Measurements from ENCODE around the gene TP73.

Gene TP73

DNA sequence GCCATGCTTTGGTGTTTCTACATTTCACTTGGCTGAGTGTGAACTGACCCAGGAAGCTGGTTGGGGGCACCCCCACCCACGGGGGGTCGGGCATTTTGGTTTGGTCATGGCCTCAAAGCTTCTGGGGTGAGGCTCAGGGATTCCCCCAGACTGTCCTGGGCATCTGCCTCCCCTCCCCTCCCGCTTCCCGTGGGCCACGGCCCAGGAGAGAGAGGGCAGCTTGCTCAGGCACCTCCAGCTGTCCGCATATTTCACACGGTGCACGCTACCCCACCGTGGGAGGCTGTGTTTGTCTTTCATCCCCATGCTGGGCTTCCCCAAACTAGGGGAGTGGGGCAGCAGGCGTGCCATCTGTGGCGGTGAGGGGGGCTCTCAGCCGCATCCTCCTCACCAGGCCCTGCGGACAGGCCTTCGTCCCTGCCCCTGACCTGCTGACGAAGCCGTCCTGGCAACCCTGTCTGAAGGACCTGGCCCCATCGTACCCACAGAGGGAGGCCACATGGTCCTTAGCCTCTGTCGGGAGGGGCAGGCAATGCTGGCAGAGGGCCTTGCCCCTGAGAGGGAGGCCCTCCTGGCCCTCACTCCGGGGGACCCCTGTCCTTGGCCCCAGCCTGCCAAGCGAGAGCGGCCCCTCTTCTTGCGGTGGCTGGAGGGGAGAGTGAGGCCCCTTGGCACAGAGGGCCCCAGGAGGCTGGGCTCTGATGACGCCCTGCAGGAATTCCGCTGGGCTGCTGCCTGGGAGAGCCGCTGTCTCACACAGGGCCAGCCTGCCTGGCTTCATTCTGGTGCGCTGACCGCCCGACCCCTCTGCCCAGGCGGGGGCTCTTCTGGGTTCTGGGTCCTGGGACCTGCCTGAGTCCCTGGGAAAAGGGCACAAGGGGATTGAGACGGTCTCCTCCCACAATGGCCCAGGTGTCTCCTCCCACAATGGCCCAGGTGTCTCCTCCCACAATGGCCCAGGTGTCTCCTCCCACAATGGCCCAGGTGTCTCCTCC is 22.1 kb downstream of the TP73 start:
- no peak for FAIRE-seq

DNA sequence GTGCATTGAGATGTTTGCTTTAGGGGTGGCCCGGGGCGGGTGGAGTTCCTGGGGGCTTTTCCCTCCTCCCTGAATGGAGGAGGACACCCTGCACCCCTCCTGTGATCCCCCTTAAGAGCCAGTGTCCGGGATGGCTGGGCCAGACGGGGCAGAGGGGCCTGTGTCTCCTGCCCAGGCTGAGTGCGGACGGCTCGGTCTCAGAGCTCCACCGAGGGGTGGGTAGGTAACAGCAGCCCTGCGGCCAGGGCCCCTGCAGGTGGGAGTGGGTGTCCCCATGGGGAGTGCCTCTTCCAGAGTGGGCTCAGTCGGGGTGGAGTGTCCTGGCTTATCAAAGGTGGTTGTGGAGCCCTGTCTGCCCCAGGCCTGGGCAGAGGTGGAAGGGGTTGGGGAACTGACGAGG is 23.1 kb downstream of the TP73 start:
- no peak for FAIRE-seq

DNA sequence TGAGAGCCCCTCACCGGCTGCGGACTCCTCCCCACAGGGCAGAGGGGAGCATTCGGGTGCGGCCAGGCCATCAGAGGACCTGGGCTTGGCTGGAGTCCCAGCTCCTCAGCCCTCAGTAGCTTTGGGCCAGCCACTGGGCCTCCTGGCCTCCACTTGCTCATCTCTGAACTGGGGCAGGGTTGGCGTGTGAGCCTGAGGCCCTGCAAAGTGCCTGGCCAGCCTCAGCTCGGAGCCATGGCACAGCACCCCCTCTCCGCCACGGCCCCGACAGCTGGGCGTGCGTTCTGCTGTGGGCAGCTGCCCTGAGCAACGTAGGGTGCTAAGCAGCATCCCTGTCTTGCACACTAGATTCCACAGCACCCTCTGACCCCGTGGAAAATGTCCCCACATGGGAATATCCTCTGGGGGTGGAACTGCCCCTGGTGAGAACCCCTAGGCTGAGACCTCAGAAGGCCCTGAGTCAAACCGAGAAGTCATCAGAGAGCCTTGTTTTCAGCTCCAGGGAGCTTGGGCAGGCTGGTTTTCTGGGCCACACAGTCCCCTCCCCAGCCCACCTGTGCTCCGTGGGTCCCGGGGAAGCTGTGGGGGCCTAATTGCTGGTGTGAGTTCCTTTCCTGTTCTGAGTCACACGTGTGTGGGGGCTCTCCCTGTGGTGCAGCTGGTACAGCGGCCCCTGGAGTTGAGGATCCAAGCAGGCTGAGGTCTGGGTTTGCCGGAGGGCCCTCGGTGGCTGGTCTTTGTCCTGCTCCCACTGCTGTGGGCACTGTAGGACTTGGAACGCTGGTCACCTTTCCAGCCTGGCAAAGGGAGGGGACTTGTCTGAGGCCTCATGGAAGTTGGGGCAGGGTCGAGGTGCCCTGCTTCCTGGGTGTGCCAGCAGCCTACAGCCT is 24.5 kb downstream of the TP73 start:
- FAIRE-seq = no peak

DNA sequence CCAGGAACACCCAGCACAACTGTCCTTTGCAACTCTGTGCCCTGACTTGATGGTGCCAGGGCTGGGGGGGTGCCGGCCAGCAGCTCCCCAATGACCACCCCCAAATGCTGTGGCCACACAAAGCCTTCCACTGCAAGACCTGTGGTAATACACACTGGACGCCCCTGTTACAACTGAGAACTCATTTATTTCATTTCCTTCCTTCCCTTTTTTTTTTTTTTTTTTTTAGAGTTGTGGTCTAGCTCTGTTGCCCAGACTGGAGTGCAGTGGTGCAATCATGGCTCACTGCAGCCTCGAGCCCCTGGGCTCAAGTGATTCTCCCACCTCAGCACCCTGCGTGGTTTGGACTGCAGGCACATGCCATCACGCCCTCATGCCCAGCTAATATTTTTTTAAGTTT is 25.2 kb downstream of the TP73 start:
- no peak for FAIRE-seq

DNA sequence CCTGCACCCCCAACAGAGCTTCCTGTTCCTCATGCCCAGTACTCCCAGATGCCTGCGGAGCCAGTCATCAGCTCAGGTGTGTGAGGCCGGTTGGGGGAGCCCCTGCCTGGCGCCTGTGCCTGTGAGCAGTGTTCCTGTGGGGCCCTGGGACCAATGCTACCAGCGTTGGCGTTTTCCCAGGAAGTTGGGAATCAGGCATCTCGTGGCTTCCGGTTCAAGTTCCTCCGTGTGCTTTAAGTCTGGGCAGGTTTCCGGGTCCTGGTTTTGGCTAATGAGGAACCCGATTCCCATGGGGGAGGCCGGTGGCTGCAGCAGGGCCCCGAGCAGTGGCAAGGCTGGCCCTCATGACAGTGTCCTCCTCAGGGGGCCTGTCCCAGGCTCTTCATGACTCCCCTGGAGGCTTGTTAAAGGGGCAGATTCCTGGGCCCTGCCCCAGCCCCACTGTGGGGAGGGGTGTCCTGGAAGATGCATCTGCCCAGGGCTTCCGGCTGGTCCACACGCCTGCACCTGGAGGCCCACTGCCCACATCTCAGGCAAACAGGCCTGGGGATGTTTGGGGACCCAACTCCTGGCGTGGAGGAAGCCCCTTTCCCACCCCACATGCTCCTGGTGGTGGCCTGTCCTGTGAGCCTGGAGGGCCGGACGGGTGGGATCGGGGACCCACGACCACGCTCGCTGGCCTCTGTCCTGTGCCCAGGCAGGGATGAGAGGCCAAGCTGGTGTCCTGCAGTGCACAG is 26.2 kb downstream of the TP73 start:
- no peak for FAIRE-seq

DNA sequence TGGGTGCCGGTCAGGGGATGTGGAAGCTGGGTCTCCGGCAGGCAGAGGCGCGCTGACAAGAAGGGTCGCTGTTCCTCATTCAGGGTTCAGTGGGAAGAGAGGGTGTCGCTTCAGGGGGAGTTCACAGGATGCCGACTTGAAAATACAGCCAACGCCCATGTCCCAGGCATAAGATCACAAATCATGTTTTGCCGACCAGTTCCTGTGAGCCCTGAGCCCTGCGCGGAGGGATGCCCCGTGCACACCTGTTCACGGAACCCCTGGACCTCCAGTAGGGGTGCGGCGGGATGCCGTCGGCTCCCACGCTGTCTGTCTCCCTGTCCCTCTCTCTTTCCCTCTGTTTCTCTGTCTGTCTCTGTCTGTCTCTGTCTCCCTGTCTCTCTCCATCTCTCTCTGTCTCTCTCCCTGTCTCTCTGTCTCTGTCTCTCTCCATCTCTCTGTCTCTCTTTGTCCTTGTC is 26.8 kb downstream of the TP73 start:
- FAIRE-seq = no peak

DNA sequence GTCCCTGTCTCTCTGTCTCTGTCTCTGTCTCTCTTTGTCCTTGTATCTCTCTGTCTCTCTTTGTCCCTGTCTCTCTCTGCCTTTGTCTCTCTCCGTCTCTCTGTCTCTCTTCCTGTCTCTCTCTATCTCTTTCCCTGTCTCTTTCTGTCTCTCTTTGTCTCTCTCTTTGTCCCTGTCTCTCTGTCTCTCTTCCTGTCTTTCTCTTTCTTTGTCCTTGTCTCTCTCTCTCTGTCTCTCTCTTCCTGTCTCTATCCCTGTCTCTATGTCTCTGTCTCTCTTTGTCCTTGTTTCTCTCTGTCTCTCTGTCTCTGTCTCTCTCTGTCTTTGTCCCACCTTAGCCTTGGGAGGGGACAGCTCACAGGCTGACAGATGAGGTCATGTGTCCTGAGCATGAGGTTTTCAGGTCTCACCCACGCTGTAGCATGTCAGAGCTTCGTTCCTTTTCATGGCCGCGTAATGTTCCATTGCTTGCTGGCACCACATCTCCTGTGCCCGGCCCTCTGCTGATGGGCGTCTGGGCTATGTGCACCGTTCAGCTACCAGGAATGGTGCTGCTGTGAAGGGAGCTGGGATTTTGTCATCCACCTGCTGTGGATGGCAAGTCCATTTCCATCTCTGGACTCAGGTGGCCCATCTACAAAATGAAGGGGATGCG is 27.6 kb downstream of the TP73 start:
- no peak for FAIRE-seq

DNA sequence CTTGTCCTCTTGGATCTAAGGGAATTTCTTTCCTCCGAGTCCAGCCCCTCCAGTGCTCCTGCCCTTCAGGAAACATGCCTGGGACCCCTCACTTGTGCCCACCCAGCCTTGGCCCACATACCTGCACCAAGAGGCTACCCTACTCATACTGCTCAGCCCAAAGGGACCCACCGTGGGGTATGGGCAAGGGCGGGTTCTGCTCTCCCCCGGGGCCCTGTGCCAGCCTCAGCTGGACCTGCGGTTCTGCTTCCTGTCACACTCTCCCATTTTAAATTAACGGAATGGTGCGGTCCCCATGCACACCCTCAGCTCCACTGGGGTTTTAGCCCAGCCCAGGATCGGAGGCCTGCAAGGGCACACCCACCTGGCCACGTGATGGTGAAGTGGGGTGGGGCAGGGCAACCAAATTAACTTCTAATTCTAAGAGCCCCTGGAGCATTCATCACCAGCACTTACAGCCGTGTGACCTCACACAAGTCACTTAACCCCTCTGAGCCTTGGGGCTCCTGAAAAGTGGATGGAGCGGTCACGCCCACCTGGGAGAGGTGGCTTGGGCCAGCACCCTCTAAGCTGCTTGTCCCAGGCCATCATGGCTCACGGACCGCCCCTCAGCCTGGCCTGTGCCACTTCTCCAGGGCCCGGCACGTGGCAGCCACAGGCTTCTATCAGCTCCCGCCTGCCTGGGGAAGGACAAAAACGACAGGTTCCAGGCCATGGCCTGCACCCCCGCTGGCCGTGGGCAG is 28.3 kb downstream of the TP73 start:
- FAIRE-seq = no peak

DNA sequence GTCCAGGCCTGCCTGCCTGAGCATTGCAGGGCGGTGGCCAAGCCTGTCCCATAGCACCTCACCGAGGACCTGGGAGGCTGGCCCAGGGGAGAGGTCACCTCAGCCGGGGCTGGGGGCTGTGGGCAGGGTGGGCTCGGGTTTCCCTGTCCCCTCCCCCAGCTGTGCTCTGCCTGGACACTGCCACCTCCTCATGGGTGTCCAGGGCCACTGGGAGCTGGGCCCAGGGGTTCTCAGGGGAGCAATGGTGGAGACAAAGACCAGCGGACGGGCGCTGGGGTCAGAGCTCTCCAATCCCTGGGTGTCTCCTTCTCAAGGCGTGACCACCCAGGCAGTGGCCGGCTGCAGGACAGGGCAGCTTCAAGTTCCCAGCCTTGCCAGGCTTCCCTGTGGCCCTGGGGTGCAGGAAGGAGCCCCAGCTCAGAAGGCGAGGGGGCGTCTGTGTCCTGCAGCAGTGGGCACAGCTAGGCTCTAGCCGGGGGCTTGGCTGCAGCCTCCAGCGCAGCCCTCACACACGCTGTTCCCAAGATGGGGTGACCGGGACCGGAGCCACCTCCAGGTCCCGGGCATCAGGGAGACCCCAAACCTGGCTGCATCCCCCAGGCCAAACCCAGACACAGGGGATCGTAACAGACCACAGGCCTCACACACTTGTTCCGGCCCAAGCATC is 29.0 kb downstream of the TP73 start:
- FAIRE-seq = no peak

DNA sequence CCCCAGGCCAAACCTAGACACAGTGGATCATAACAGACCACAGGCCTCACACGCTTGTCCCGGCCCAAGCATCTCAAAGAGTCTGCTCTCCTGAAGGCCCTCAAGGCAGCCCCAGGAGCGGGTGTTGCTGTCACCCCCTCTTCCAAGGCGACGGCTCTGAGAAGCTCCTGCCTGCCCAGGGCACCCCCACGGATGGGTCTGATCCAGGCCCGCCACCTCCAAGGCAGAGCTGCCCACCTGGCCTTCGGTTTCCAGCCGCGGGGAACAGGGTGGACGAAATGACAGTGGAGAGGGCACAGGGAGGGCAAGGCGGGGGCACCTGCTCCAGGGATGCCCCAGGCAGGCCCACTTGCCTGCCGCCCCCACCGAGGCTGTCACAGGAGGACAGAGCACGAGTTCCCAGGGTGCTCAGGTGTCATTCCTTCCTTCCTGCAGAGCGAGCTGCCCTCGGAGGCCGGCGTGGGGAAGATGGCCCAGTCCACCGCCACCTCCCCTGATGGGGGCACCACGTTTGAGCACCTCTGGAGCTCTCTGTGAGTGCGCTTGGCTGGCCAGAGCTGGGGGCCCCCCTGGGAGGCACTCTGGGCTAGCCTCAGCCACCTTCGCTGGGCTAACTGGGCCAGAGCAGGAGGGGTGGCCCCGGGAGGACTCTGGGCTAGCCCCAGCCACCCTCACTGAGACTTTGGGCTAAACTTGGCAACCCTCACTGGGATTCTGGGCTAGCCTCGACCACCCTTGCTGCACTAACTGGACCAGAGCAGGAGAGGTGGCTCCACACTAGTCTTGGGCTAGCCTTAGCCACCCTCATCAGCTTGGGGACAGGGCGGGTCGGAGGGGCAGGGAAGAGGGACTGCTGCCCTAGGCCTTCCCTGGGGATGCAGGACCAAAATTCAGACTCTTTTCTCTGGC is 29.8 kb downstream of the TP73 start:
- FAIRE-seq = no peak

DNA sequence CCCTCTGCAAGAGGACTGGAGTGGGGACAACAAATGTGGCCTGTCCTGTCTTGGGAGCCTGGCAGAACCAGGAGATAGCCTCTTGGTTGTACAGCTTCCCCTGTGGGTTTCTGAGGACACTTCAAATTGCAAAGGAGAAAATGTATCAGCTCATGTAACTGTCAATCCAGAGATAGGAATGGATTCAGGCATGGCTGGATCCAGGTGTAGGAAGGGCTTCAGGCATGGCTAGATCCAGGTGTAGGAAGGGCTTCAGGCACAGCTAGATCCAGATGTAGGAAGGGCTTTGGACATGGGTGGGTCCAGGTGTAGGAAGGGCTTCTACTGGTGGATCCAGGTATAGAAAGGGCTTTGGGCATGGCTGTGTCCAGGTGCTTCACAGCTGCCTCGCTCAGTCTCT is 30.9 kb downstream of the TP73 start:
- no peak for FAIRE-seq

DNA sequence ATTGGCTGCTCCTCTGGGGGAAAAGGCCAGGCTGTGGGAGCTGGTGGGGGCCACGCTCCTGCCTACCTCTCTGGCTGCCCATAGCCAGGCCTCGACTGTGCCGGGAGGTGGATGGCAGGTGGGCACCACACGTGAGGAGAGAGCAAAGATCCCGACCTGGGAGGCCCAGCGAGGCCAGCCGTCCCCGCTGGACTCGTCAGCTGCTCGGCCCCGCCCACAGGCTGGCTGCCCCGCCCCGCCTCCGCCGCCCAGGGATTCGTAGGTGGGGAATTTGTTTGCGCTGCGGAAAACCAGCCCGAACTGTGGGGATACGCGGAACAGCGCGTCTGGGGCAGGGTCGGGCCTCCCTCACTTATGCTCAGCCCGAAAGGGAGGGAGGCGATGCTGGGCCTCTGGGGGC is 31.7 kb downstream of the TP73 start:
- FAIRE-seq = no peak

DNA sequence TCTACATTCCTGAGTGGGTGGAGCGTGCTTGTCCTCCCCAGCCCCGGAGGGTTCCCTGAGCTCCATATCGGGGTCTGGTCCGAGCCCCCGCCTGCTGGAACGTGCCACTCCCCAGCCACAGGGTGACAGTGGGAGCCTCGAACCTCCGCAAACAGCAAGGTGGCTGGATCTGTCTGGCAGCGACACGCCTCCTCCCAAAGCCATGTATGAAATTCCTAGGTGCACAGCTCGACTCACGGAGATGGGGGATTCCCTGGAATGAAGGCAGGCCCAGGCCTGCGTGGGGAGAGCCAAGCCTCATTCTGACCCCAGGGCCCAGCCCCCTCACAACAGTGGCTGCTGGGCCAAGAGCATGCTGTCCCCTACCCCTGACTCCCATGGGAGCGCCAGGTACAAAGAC is 32.9 kb downstream of the TP73 start:
- FAIRE-seq = no peak

DNA sequence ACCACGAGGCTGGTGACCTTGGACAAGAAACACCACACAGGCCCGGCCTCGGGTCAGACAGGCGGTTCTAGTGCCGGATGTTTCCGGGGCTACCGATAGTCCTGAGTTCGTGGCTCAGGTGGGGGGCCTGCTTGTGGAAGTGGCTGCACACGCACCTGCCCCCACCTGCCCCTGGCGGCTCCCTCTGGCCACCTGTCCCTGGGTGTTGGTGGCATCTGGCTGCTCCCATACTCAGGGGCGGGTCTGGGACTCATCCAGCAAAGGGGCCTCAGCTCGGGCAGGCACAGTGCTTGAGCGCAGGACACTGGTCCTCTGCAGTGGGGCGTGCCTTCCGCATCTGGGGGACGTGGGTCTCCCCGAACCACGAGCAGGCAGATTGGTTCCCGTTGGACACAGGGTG is 33.6 kb downstream of the TP73 start:
- FAIRE-seq = no peak

DNA sequence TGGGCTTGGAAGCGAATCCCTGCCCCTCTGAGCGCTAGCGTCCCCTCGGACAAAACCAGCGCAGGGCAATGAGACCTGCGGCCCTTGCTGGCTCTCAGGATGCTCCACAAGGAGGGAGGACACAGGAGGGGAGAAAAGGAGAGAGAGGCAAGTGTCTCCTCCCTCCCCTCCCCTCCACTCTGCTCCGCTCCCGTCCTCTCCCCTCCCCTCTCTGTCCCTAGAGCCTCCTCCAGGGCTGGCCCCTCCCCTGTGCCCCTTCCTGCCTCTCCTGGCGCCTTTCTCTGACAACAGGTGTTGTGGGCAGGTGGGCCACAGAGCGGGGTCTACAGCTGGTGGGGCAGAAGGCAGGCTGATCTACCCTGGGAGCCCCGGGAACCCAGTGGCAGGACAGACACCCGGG is 35.2 kb downstream of the TP73 start:
- no peak for FAIRE-seq

DNA sequence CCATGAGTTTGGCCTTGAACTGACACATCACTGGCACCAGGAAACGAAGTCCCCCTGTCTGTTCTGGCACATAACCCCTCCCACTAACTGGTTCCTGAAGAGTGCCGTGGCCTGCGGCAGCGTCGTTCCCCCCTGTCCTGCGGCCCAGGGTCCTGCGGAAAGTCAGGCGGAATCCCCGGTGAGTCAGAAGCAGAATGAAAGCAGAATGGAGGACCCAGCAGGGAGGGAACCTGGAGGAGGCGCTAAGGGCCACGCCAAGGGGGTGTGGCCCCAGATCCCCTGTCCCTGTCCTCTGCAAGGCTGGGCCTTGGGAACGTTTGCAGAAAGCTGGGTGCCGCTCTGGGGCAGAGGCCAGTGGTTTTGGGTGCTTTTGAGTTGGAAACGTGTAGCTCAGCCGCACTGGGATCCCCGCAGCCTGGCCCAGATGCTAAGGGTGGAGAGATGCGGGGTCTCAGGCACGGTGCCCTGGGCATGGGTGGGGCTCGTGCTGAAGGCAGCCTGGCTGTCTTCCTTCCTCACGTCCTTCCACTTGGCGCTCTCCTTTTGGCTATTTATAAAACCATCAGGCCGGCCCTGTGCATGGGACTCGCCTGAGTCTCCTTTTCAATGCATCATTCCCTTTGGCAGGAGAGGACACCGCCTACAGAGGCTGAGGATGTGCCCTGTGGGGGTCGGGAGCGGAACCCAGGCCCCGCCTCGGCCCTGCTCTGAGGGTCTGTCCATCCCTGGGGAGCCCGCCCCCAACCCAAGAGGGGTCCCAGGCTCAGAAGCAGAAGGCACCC is 36.2 kb downstream of the TP73 start:
- no peak for FAIRE-seq

DNA sequence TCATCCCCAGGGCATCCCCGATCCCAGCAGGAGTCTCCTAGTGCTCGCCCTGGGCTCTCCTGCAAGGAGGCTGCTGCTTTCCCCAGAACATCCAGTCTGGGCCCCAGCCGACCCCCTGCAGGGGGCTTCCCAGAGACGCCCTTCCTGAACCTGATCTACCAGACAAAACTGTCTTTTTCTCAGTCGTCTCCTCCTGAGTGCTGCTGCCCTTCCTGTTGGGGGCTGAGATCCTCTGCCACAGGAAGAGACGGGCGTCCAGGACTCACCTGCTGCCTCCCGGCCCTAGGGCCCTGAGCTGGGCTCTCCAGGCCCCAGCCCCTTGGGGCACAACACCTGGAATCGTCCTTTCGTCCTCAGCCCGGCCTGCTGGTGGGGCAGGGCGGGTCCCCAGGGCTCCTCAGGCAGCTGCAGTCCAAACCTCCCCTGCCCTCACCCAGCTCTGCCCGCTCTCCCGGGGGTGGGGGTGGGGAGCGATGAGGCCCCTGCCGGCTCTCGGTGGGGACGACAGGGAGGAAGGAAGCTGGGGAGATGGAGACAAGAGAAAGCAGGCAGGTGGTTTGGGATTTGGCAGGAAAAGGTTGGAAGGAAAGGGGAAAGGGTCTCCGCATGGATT is 36.9 kb downstream of the TP73 start:
- FAIRE-seq = no peak

DNA sequence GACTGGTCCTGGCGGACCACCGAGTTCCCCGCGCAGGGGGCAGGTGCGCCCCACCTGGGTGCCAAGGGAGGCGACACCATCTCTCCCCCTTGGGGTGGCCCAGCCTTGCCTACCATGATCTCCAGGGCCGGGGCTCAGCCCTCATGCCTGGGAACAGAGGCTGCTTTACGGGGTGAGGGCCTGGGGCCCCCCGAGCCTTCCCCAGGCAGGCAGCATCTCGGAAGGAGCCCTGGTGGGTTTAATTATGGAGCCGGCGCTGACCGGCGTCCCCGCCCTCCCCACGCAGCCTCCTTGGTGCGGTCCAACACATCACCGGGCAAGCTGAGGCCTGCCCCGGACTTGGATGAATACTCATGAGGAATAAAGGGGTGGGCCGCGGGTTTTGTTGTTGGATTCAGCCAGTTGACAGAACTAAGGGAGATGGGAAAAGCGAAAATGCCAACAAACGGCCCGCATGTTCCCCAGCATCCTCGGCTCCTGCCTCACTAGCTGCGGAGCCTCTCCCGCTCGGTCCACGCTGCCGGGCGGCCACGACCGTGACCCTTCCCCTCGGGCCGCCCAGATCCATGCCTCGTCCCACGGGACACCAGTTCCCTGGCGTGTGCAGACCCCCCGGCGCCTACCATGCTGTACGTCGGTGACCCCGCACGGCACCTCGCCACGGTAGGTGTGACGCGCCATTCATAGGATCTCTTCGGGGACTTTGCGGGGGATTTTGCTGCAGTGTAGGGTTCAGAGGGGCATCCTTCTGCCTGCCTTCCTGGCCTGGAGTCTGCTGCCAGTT is 38.2 kb downstream of the TP73 start:
- no peak for FAIRE-seq
